Esophagus squamous epithelium (tissue), 5 donors: ENCODE measurements around the gene CMPK1. TPM values are rescaled to one million over a fixed set of nuclear protein-coding genes. Genes with fewer than 3 reads are reported as not detected.
A peak's percentile ranks its signal among the peaks of the same experiment; 100 is the strongest.

Experiments
- DNase-seq: peaks from one replicate; lab custom pipeline; 2025; lab: John Stamatoyannopoulos, UW
- H3K27ac ChIP-seq, 4 donors: fragments of 200-600 bp; sonication (generic); one replicate each; pipeline ENCODE4 v1.5.1; 2016 to 2019; ENCODE audit warnings: mild to moderate bottlenecking in 1 of 4
- H3K27me3 ChIP-seq, 4 donors: fragments of 200-600 bp; sonication (generic); 1 replicate in 3 of 4; 2 replicates in 1 of 4; pipeline versions ENCODE4 v1.5.1 to v1.6.0; 2017 to 2021; ENCODE audit warnings: antibody characterized with exemption in 1 of 4
- H3K36me3 ChIP-seq, 3 donors: fragments of 200-600 bp; sonication (generic); one replicate each; pipeline ENCODE4 v1.5.1; 2016 to 2019
- H3K4me1 ChIP-seq, 3 donors: fragments of 200-600 bp; sonication (generic); one replicate each; pipeline ENCODE4 v1.5.1; 2017 to 2019
- H3K4me3 ChIP-seq, 4 donors: fragments of 200-600 bp; sonication (generic); 1 replicate in 3 of 4; 2 replicates in 1 of 4; pipeline ENCODE4 v1.5.1; 2016 to 2019; ENCODE audit warnings: mild to moderate bottlenecking in 2 of 4, moderate library complexity in 1 of 4
- H3K9me3 ChIP-seq, 3 donors: fragments of 200-600 bp; sonication (generic); one replicate each; pipeline ENCODE4 v1.5.1; 2016 to 2019
- CTCF ChIP-seq, 6 experiments: fragments of 450-650 bp in 4 of 6; fragments of 200-600 bp in 2 of 6; sonication (generic) in 2 of 6; IDR thresholded peaks; one replicate each; pipeline ENCODE4 v1.5.1; 2016 to 2019; ENCODE audit warnings: antibody characterized with exemption in 6 of 6, mild to moderate bottlenecking in 4 of 6, moderate library complexity in 4 of 6
- POLR2A ChIP-seq, 4 donors: fragments of 450-650 bp; IDR thresholded peaks; one replicate each; pipeline ENCODE4 v1.6.1; 2017; ENCODE audit warnings: antibody characterized with exemption in 4 of 4, mild to moderate bottlenecking in 4 of 4, moderate library complexity in 3 of 4
- WGBS, 2 donors: methylation state at CpG; one replicate each; pipeline ENCODE4 v1.1.5; 2018; 5-methylcytosine and 5-hydroxymethylcytosine counted together
- intact Hi-C: fragments of 100-400 bp; cut with DNase I; formaldehyde crosslinking; loops from one replicate; pipeline ENCODE4 v1.15.0; 2022
- total RNA-seq, 4 donors: library from RNA; depleted of rRNA; stranded (reverse); fragments of >200 nt; gene quantifications; one replicate each; pipeline ENCODE4 v1.1.0, GENCODE V29; 2016
- donor health status: DM: yes; HTN: yes; CAD: no.

Gene CMPK1
- total RNA-seq, 4 donors from 2014 or later: 124 to 177 (median 133) TPM

DNA sequence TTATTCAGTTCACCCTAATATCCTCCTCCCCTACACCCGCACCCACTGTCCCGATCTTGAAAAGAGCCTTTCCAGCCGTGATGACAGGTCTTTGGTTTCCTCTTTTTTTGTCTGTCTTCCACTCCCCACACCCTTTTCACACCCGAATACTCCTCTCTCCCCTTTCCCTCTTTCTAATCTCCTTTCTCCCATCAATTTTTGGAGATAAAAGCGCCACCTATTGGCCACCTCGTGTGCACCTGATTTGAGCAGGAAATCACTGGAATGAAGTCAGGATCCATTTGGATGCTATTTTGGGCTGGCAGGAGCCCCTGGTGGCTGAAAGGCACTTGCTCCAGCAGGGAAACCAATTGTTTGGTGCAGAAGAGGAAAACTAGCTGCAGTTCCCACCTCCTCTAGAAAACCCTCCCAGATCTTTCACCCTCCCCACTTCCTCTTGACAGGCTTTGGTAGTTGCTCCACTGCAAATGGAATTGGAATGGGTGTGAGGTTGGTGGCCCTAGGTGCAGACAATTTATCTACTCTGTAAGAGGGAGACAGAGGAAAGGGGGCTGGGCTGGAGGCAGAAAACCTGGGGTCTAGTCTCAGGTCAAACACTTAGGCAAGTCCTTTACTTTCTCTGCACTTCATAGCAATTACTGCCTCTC lies 90.9 kb downstream of the CMPK1 start:
- H3K27ac ChIP-seq: no peak overlapping the region
- WGBS, 2 donors: 3 to 6% methylated on average over 6 of the region's 6 CpGs
- TF ChIP-seq POLR2A (IDR thresholded peaks at IDR 0.05) (no peak), CTCF (IDR thresholded peaks at IDR 0.05) (peak; percentile 13 to 69 (median 58))
- no peak for DNase-seq
- H3K9me3 ChIP-seq: no peaks in the 10 kb centered on the region
- no peak overlapping the region for H3K4me3 ChIP-seq
- intact Hi-C loops: no loop called here
- H3K36me3 ChIP-seq: no peaks in the 10 kb centered on the region
- H3K4me1 ChIP-seq: no peaks in the 10 kb centered on the region
- peaks cover 0 to 90% (median 0%) of the 10 kb centered on the region in 4 donors for H3K27me3 ChIP-seq

Other genes with a start within 250 kb of the CMPK1 start
- gene CYP4A22, start 196.3 kb upstream of the CMPK1 start, total RNA-seq: under 1 TPM in 1 of 4 donors, not detected in 3; 0.38 TPM
- gene PDZK1IP1, start 143.8 kb upstream of the CMPK1 start, total RNA-seq: 100 to 1,000 TPM in 3 of 4 donors, 1 to 10 TPM in 1; 9.7 to 429 (median 312) TPM
- 1 to 10 TPM in 2 of 4 donors, under 1 TPM in 2; 0.45 to 3.6 (median 1.1) TPM for gene TAL1, start 101.6 kb upstream of the CMPK1 start, total RNA-seq
- gene STIL, start 19.6 kb upstream of the CMPK1 start, total RNA-seq: 10 to 100 TPM in 1 of 4 donors, 1 to 10 TPM in 3; 4.2 to 15.1 (median 6.8) TPM
- gene FOXE3, start 82.5 kb downstream of the CMPK1 start, total RNA-seq: not detected
- under 1 TPM in 1 of 4 donors, not detected in 3; under 0.01 TPM for gene FOXD2, start 104.3 kb downstream of the CMPK1 start, total RNA-seq